ENCODE data around the gene RAB41.

RAB41 gene

GRCh38 chrX:70280573-70280972 is 1.4 kb upstream of the RAB41 start:
- H3K4me3 ChIP-seq (ENCODE audit: severe bottlenecking) = no peak overlapping the region
- no peak for TF ChIP-seq CTCF (IDR thresholded peaks at IDR 0.05; ENCODE audit: poor library complexity, severe bottlenecking)
- no peaks in the 10 kb centered on the region for H3K9me3 ChIP-seq (ENCODE audit: severe bottlenecking)
- no peaks in the 10 kb centered on the region for H3K27me3 ChIP-seq (ENCODE audit: insufficient read depth, poor library complexity, severe bottlenecking)
- no peak overlapping the region for H3K27ac ChIP-seq (ENCODE audit: poor library complexity, severe bottlenecking)
- no peak for ATAC-seq (ENCODE audit: low read depth)
- DNase-seq (ENCODE audit: low spot score) = no peak
- no peaks in the 10 kb centered on the region for H3K36me3 ChIP-seq (ENCODE audit: low read depth)
- H3K4me1 ChIP-seq (ENCODE audit: insufficient read depth, poor library complexity, severe bottlenecking) = no peaks in the 10 kb centered on the region

GRCh38 chrX:70289168-70289792 is 7.3 kb downstream of the RAB41 start:
- peaks cover 25% of the 10 kb centered on the region for H3K36me3 ChIP-seq (ENCODE audit: low read depth)
- H3K27me3 ChIP-seq (ENCODE audit: insufficient read depth, poor library complexity, severe bottlenecking) = no peaks in the 10 kb centered on the region
- no peaks in the 10 kb centered on the region for H3K4me1 ChIP-seq (ENCODE audit: insufficient read depth, poor library complexity, severe bottlenecking)
- H3K27ac ChIP-seq (ENCODE audit: poor library complexity, severe bottlenecking) = peak overlapping the region; percentile 47
- H3K4me3 ChIP-seq (ENCODE audit: severe bottlenecking) = peak overlapping the region; percentile 78
- no peaks in the 10 kb centered on the region for H3K9me3 ChIP-seq (ENCODE audit: severe bottlenecking)
- DNase-seq (ENCODE audit: low spot score) = no peak
- no peak for TF ChIP-seq CTCF (IDR thresholded peaks at IDR 0.05; ENCODE audit: poor library complexity, severe bottlenecking)
- no peak for ATAC-seq (ENCODE audit: low read depth)

DNA sequence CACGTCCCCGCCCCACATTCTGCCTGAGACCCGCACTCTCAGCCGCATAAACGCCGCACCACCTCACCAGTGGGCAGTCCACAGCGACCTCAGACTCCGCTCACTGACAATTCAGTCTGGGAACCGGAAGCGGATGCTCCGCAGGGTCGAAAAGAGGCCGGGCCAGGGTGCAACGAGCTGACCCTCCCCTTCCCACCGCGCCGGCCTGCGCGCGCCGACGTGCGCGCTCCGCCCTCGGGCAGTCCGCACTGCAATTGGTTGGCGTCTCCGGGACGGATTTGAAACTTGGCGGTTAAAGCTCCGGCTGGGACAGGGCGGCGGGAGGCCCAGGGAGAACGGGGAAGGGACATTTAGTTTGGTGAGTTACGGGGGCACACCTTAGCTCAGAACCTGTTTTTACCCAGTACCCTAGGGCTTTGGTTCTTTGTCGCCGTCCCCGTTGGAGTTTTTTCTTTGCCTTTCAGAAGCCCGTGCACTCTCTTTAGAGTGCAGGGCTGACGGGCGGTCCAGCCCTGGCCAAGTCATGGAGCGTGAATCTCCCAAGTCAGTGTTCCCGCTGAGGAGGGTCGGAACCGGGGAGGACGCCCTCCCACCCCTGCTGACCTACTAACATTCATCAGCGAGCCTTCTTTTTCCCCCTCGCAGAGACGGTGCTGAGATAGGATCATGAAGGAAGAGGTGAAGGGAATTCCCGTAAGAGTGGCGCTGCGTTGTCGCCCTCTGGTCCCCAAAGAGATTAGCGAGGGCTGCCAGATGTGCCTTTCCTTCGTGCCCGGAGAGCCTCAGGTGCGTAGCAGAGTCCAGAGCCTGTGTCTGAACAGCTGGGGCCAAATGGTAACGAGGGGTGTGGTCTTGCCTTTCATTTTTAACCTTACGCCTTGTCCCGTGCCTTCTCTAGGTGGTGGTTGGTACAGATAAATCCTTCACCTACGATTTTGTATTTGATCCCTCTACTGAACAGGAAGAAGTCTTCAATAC is 8.1 kb downstream of the RAB41 start, which contains the start of the genes KIF4A and PDZD11:
KIF4A (plus strand) TSS at position 312 of the 978 bp plus-strand sequence; CDS start at position 667, 355 bp downstream.
PDZD11 (minus strand) TSS at position 135 of the 978 bp plus-strand sequence. CDS start 586 bp downstream, outside the sequence.
- no peak for TF ChIP-seq CTCF (IDR thresholded peaks at IDR 0.05; ENCODE audit: poor library complexity, severe bottlenecking)
- H3K27ac ChIP-seq (ENCODE audit: poor library complexity, severe bottlenecking) = peak within 1 kb of the TSS; percentile 47

GRCh38 chrX:70292788-70293187 is 10.8 kb downstream of the RAB41 start:
- no peak overlapping the region for H3K4me3 ChIP-seq (ENCODE audit: severe bottlenecking)
- peaks cover 23% of the 10 kb centered on the region for H3K36me3 ChIP-seq (ENCODE audit: low read depth)
- no peaks in the 10 kb centered on the region for H3K27me3 ChIP-seq (ENCODE audit: insufficient read depth, poor library complexity, severe bottlenecking)
- no peaks in the 10 kb centered on the region for H3K4me1 ChIP-seq (ENCODE audit: insufficient read depth, poor library complexity, severe bottlenecking)
- TF ChIP-seq CTCF (IDR thresholded peaks at IDR 0.05; ENCODE audit: poor library complexity, severe bottlenecking) = no peak
- ATAC-seq (ENCODE audit: low read depth) = no peak
- H3K27ac ChIP-seq (ENCODE audit: poor library complexity, severe bottlenecking) = no peak overlapping the region
- H3K9me3 ChIP-seq (ENCODE audit: severe bottlenecking) = no peaks in the 10 kb centered on the region
- DNase-seq (ENCODE audit: low spot score) = no peak

More for the DNA sequence above, 8.1 kb downstream of the RAB41 start, which contains the start of the genes KIF4A and PDZD11:
- no peaks in the 10 kb centered on the region for H3K4me1 ChIP-seq (ENCODE audit: insufficient read depth, poor library complexity, severe bottlenecking)
- DNase-seq (ENCODE audit: low spot score) (peak; percentile 73), ATAC-seq (ENCODE audit: low read depth) (peak; percentile 96)
- H3K27me3 ChIP-seq (ENCODE audit: insufficient read depth, poor library complexity, severe bottlenecking) = no peaks in the 10 kb centered on the region
- H3K9me3 ChIP-seq (ENCODE audit: severe bottlenecking) = no peaks in the 10 kb centered on the region
- H3K36me3 ChIP-seq (ENCODE audit: low read depth) = peaks cover 27% of the 10 kb centered on the region
- H3K4me3 ChIP-seq (ENCODE audit: severe bottlenecking) = peak within 1 kb of the TSS; percentile 78

Data from RWPE2 (cell line).